Fibroblast of the aortic adventitia (primary cell): ENCODE measurements around the gene TEC. TPM values are rescaled to one million over a fixed set of nuclear protein-coding genes. Genes with fewer than 3 reads are reported as not detected.
A peak's percentile ranks its signal among the peaks of the same experiment; 100 is the strongest.

Experiments
- DNase-seq: peaks from one replicate; pipeline ENCODE4 v3.0.0-alpha.2; 2010; ENCODE audit warnings: low read depth
- H3K4me3 ChIP-seq: 2 replicates; pipeline ENCODE4 v1.5.1; 2011; ENCODE audit warnings: low read depth, mild to moderate bottlenecking, control low read depth, low read length, moderate library complexity
- CTCF ChIP-seq: IDR thresholded peaks from 2 replicates; pipeline ENCODE4 v1.5.1; 2011; ENCODE audit warnings: mild to moderate bottlenecking, low read length, control low read depth, inconsistent platforms; ENCODE audit not compliant: insufficient read depth
- total RNA-seq: library from RNA; depleted of rRNA; stranded (reverse); fragments of >200 nt; gene quantifications from 2 replicates; pipeline ENCODE4 v1.2.3, GENCODE V29; 2012; ENCODE audit warnings: low replicate concordance

TEC gene
- total RNA-seq, 1 donor: 0.72 TPM

- H3K4me3 ChIP-seq: no peak overlapping the region
- no peak for TF ChIP-seq CTCF
- no peak for DNase-seq
These were observed 27.0 kb downstream of the TEC start for GRCh38 chr4:48242511-48243195.

- no peak for DNase-seq
- TF ChIP-seq CTCF: no peak
- no peak overlapping the region for H3K4me3 ChIP-seq
These were observed 27.9 kb downstream of the TEC start for GRCh38 chr4:48241731-48242130.

- no peak for TF ChIP-seq CTCF
- DNase-seq: peak; percentile 21
- no peak overlapping the region for H3K4me3 ChIP-seq
These were observed 31.5 kb downstream of the TEC start for GRCh38 chr4:48237996-48238645.

- no peak for DNase-seq
- no peak overlapping the region for H3K4me3 ChIP-seq
- no peak for TF ChIP-seq CTCF
These were observed 34.6 kb downstream of the TEC start for GRCh38 chr4:48235050-48235449.

GRCh38 chr4:48234575-48234974, 35.1 kb downstream of the TEC start:
- no peak for DNase-seq
- TF ChIP-seq CTCF: no peak
- no peak overlapping the region for H3K4me3 ChIP-seq

- no peak overlapping the region for H3K4me3 ChIP-seq
- DNase-seq: no peak
- TF ChIP-seq CTCF: no peak
These were observed 40.7 kb downstream of the TEC start for GRCh38 chr4:48228949-48229348.

GRCh38 chr4:48227662-48228061, 42.0 kb downstream of the TEC start:
- no peak for TF ChIP-seq CTCF
- H3K4me3 ChIP-seq: no peak overlapping the region
- DNase-seq: no peak
